ENCODE results near the gene EMX1.

The EMX1 gene

GRCh38 chr2:72949642-72950041 lies 32.3 kb downstream of the EMX1 start:
- no peak for FAIRE-seq
- no peak for TF ChIP-seq POLR2A (IDR thresholded peaks at IDR 0.05; ENCODE audit: low read depth, low read length)
- DNase-seq (ENCODE audit: insufficient read length, low spot score): peak; percentile 33

- TF ChIP-seq POLR2A (IDR thresholded peaks at IDR 0.05; ENCODE audit: low read depth, low read length): no peak
- DNase-seq (ENCODE audit: insufficient read length, low spot score): peak; percentile 45
- no peak for FAIRE-seq
Observed at GRCh38 chr2:72950558-72951255, 33.4 kb downstream of the EMX1 start.

GRCh38 chr2:72951303-72952095 lies 34.2 kb downstream of the EMX1 start:
- DNase-seq (ENCODE audit: insufficient read length, low spot score): no peak
- TF ChIP-seq POLR2A (IDR thresholded peaks at IDR 0.05; ENCODE audit: low read depth, low read length): no peak
- FAIRE-seq: no peak

GRCh38 chr2:72952110-72952823 lies 34.9 kb downstream of the EMX1 start:
- DNase-seq (ENCODE audit: insufficient read length, low spot score): no peak
- FAIRE-seq: no peak
- no peak for TF ChIP-seq POLR2A (IDR thresholded peaks at IDR 0.05; ENCODE audit: low read depth, low read length)

- FAIRE-seq (no peak), DNase-seq (ENCODE audit: insufficient read length, low spot score) (no peak)
- no peak for TF ChIP-seq POLR2A (IDR thresholded peaks at IDR 0.05; ENCODE audit: low read depth, low read length)
Observed at GRCh38 chr2:72952961-72953360, 35.6 kb downstream of the EMX1 start.

- DNase-seq (ENCODE audit: insufficient read length, low spot score) (no peak), FAIRE-seq (no peak)
- no peak for TF ChIP-seq POLR2A (IDR thresholded peaks at IDR 0.05; ENCODE audit: low read depth, low read length)
Observed at GRCh38 chr2:72953528-72953927, 36.2 kb downstream of the EMX1 start.

GRCh38 chr2:72953976-72954375 lies 36.7 kb downstream of the EMX1 start:
- DNase-seq (ENCODE audit: insufficient read length, low spot score): no peak
- TF ChIP-seq POLR2A (IDR thresholded peaks at IDR 0.05; ENCODE audit: low read depth, low read length): no peak
- FAIRE-seq: no peak

GRCh38 chr2:72954376-72955227 lies 37.3 kb downstream of the EMX1 start:
- no peak for TF ChIP-seq POLR2A (IDR thresholded peaks at IDR 0.05; ENCODE audit: low read depth, low read length)
- no peak for DNase-seq (ENCODE audit: insufficient read length, low spot score)
- no peak for FAIRE-seq

GRCh38 chr2:72955228-72956049 lies 38.1 kb downstream of the EMX1 start:
- DNase-seq (ENCODE audit: insufficient read length, low spot score) (no peak), FAIRE-seq (no peak)
- no peak for TF ChIP-seq POLR2A (IDR thresholded peaks at IDR 0.05; ENCODE audit: low read depth, low read length)

GRCh38 chr2:72956050-72956395 lies 38.7 kb downstream of the EMX1 start:
- no peak for DNase-seq (ENCODE audit: insufficient read length, low spot score)
- no peak for FAIRE-seq
- TF ChIP-seq POLR2A (IDR thresholded peaks at IDR 0.05; ENCODE audit: low read depth, low read length): no peak

GRCh38 chr2:72956936-72957335 lies 39.6 kb downstream of the EMX1 start:
- DNase-seq (ENCODE audit: insufficient read length, low spot score) (no peak), FAIRE-seq (no peak)
- TF ChIP-seq POLR2A (IDR thresholded peaks at IDR 0.05; ENCODE audit: low read depth, low read length): no peak

- FAIRE-seq (no peak), DNase-seq (ENCODE audit: insufficient read length, low spot score) (no peak)
- TF ChIP-seq POLR2A (IDR thresholded peaks at IDR 0.05; ENCODE audit: low read depth, low read length): no peak
Observed at GRCh38 chr2:72958542-72959385, 41.4 kb downstream of the EMX1 start.

Data from H54 (cell line).